ENCODE results near the gene TMEM9B. TPM values are rescaled to one million over a fixed set of nuclear protein-coding genes. Genes with fewer than 3 reads are reported as not detected.

Gene TMEM9B
- total and polyA plus RNA-seq, 2 donors (not counting 1 experiment from before 2014, with no cell fraction given) = 15.0 to 30.4 TPM

GRCh38 chr11:8917157-8917825 is 47.0 kb downstream of the TMEM9B start:
- Histone ChIP-seq H3K4me2 (replicated peaks; ENCODE audit: low read depth, low read length, poor library complexity, severe bottlenecking) (no peak overlapping the region), H2AFZ (ENCODE audit: insufficient read depth, low read depth, low read length, poor library complexity, severe bottlenecking) (no peak overlapping the region), H3K79me2 (ENCODE audit: control insufficient read depth, insufficient read depth, low read length) (peaks cover 3% of the 10 kb centered on the region), H3K9me3 (ENCODE audit: control extremely low read depth in 1 of 3, control insufficient read depth in 2 of 3, insufficient read depth in 1 of 3, low read length in 2 of 3) (no peaks in the 10 kb centered on the region), H3K4me1 (ENCODE audit: control insufficient read depth in 2 of 2, insufficient read depth in 2 of 2, low read length in 2 of 2) (peaks cover 11% of the 10 kb centered on the region in 2 donors), H3K27me3 (replicated peaks in 1 of 4; ENCODE audit: control extremely low read depth in 1 of 4, control insufficient read depth in 3 of 4, insufficient read depth in 4 of 4, low read length in 3 of 4) (no peaks in the 10 kb centered on the region), H3K27ac (ENCODE audit: low read length in 2 of 2) (no peak overlapping the region), H3K4me3 (ENCODE audit: control extremely low read depth in 1 of 5, extremely low read depth in 1 of 5, insufficient read depth in 1 of 5, low read depth in 2 of 5, low read length in 4 of 5) (no peak overlapping the region), H3K36me3 (replicated peaks in 1 of 2; ENCODE audit: control extremely low read depth in 1 of 2, control insufficient read depth in 1 of 2, extremely low read depth in 1 of 2, insufficient read depth in 2 of 2, low read length in 1 of 2) (peaks cover 0 to 7% of the 10 kb centered on the region in 2 experiments), H3K9ac (ENCODE audit: low read length) (no peak overlapping the region), H4K20me1 (ENCODE audit: control insufficient read depth, insufficient read depth, low read length, poor library complexity, severe bottlenecking) (no peaks in the 10 kb centered on the region)
- ATAC-seq (ENCODE audit: low read depth) = no peak
- ChIA-PET CTCF (no interaction called here), POLR2A (no interaction called here)
- no peak overlapping the region for H3K4me3 Mint-ChIP-seq
- TF ChIP-seq CTCF (IDR thresholded peaks at IDR 0.05) = no peak
- no peak for TF ChIP-seq EZH2 (IDR thresholded peaks at IDR 0.05; ENCODE audit: borderline replicate concordance, insufficient read depth, low read depth, low read length, poor library complexity, severe bottlenecking)
- peaks cover 19% of the 10 kb centered on the region for H3K4me1 Mint-ChIP-seq
- WGBS (ENCODE audit: insufficient coverage) = 100% methylated on average over 2 of the region's 5 CpGs
- intact Hi-C loops (cut with micrococcal nuclease) = no loop called here
- DNase-seq = no peak
- H3K9me3 Mint-ChIP-seq (ENCODE audit: insufficient read depth) = no peaks in the 10 kb centered on the region
- H3K27me3 Mint-ChIP-seq = no peaks in the 10 kb centered on the region
- H3K27ac Mint-ChIP-seq = no peak overlapping the region

- H3K27ac Mint-ChIP-seq = no peak overlapping the region
Observed at GRCh38 chr11:8914661-8915018, 49.6 kb downstream of the TMEM9B start.

More at GRCh38 chr11:8914661-8915018, 49.6 kb downstream of the TMEM9B start:
- peak overlapping the region; percentile 80 for H2AFZ ChIP-seq (ENCODE audit: insufficient read depth, low read depth, low read length, poor library complexity, severe bottlenecking)
- peaks cover 0 to 3% (median 0%) of the 10 kb centered on the region in 4 experiments for H3K27me3 ChIP-seq (replicated peaks in 1 of 4; ENCODE audit: control extremely low read depth in 1 of 4, control insufficient read depth in 3 of 4, insufficient read depth in 4 of 4, low read length in 3 of 4)
- no peak for ATAC-seq (ENCODE audit: low read depth)
- no peak for DNase-seq
- peaks cover 30% of the 10 kb centered on the region for H3K4me1 Mint-ChIP-seq
- TF ChIP-seq CTCF (IDR thresholded peaks at IDR 0.05) (peak; percentile 56), EZH2 (IDR thresholded peaks at IDR 0.05; ENCODE audit: borderline replicate concordance, insufficient read depth, low read depth, low read length, poor library complexity, severe bottlenecking) (no peak)
- H4K20me1 ChIP-seq (ENCODE audit: control insufficient read depth, insufficient read depth, low read length, poor library complexity, severe bottlenecking) = no peaks in the 10 kb centered on the region
- POLR2A ChIA-PET = no interaction called here
- H3K79me2 ChIP-seq (ENCODE audit: control insufficient read depth, insufficient read depth, low read length) = peaks cover 3% of the 10 kb centered on the region
- H3K36me3 ChIP-seq (replicated peaks in 1 of 2; ENCODE audit: control extremely low read depth in 1 of 2, control insufficient read depth in 1 of 2, extremely low read depth in 1 of 2, insufficient read depth in 2 of 2, low read length in 1 of 2) = peaks cover 0 to 3% of the 10 kb centered on the region in 2 experiments
- H3K9me3 Mint-ChIP-seq (ENCODE audit: insufficient read depth) = no peaks in the 10 kb centered on the region
- no peak overlapping the region for H3K9ac ChIP-seq (ENCODE audit: low read length)
- intact Hi-C loops (cut with micrococcal nuclease) = loop anchor here (1.0 to 5.0 kb wide), 3 partner anchors 45 to 592 kb away; partner anchors contain the start of gene STK33
- peak overlapping the region; percentile 67 for H3K4me2 ChIP-seq (replicated peaks; ENCODE audit: low read depth, low read length, poor library complexity, severe bottlenecking)
- peak overlapping the region; percentile 83 for H3K4me3 Mint-ChIP-seq
- no peaks in the 10 kb centered on the region for H3K27me3 Mint-ChIP-seq
- no peak overlapping the region for H3K4me3 ChIP-seq (ENCODE audit: control extremely low read depth in 1 of 5, extremely low read depth in 1 of 5, insufficient read depth in 1 of 5, low read depth in 2 of 5, low read length in 4 of 5)
- no peaks in the 10 kb centered on the region for H3K9me3 ChIP-seq (ENCODE audit: control extremely low read depth in 1 of 3, control insufficient read depth in 2 of 3, insufficient read depth in 1 of 3, low read length in 2 of 3)
- no peak overlapping the region for H3K27ac ChIP-seq (ENCODE audit: low read length in 2 of 2)
- CTCF ChIA-PET = interaction anchor here (0.8 to 5.4 kb wide), 10 partner anchors 17 to 592 kb away, joined by 3 to 44 read pairs (median 6); partner anchors contain the start of genes RPL27A, TMEM9B and TRIM66
- WGBS (ENCODE audit: insufficient coverage) = 80% methylated on average over 1 of the region's 4 CpGs
- H3K4me1 ChIP-seq (ENCODE audit: control insufficient read depth in 2 of 2, insufficient read depth in 2 of 2, low read length in 2 of 2) = peaks cover 16 to 21% of the 10 kb centered on the region in 2 donors

Data from B cell (primary cell).